Fibroblast of lung (primary cell): ENCODE data around the gene RUNX1.

Source experiments
- EZH2 ChIP-seq: IDR thresholded peaks from 2 replicates; pipeline ENCODE4 v1.5.1; 2012; ENCODE audit warnings: low read length, control low read depth, mild to moderate bottlenecking; ENCODE audit errors: missing control alignments
- TF ChIP-seq, protein P1 (sequence below), 2 donors: IDR thresholded peaks in 1 of 2; conservative IDR thresholded peaks in 1 of 2; 1 replicate in 1 of 2; 2 replicates in 1 of 2; pipeline ENCODE4 v1.5.1; 2011 to 2012; ENCODE audit warnings: low read length in 2 of 2, control low read depth in 1 of 2, inconsistent platforms in 1 of 2, low read depth in 1 of 2, mild to moderate bottlenecking in 1 of 2

DNA sequence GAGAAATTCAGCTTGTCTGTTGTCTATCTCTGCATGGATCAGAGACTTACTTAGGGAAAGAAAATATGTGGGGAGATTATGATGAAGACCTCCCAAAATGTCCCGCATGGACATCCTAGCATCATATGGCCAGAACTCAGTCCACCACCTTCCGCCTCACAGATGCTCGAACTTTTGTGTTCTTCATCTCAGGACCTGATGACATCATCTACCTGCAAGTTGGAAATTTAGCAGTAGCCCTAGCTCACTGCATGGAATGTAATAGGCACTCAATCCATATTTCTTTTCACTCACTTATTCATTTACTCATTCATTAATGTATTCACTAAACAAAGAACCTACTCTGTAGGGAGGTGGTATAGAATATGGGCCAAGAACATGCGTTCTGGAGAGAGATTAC, 283.5 kb downstream of the RUNX1 start:
- TF ChIP-seq, protein P1, sequence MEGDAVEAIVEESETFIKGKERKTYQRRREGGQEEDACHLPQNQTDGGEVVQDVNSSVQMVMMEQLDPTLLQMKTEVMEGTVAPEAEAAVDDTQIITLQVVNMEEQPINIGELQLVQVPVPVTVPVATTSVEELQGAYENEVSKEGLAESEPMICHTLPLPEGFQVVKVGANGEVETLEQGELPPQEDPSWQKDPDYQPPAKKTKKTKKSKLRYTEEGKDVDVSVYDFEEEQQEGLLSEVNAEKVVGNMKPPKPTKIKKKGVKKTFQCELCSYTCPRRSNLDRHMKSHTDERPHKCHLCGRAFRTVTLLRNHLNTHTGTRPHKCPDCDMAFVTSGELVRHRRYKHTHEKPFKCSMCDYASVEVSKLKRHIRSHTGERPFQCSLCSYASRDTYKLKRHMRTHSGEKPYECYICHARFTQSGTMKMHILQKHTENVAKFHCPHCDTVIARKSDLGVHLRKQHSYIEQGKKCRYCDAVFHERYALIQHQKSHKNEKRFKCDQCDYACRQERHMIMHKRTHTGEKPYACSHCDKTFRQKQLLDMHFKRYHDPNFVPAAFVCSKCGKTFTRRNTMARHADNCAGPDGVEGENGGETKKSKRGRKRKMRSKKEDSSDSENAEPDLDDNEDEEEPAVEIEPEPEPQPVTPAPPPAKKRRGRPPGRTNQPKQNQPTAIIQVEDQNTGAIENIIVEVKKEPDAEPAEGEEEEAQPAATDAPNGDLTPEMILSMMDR (conservative IDR thresholded peaks at IDR 0.05 in 1 of 2, IDR thresholded peaks at IDR 0.05 in 1 of 2; ENCODE audit: low read depth in 1 of 2, low read length in 2 of 2) = no peak
- TF ChIP-seq EZH2 = no peak
